NOMO-1 treated with DMSO at 0.1 percent for 48 hours (cell line): ENCODE measurements around the gene WDR64.

Source experiments
- DNase-seq: peaks from one replicate; lab custom pipeline; 2025; ENCODE audit not compliant: unreplicated experiment; lab: John Stamatoyannopoulos, UW

The WDR64 gene

DNA sequence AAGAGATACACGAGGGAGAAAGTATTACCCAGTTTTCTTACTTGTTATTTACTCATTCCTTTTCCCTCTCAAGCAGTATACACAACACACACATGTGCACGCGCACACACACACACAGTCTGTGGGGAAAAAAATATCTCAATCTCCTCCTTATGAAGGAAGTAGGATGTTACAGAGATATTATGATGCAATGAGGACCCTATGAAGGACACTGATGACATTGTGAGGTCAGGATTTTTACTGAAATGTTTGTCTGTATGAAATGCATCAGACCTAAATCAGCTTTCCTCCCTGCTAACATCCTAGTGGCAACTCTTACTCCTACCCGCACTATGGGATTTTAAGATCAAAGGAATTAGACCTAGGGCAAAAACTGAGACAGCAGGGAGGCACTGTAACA, at the start of gene WDR64:
Gene WDR64, plus strand, starts transcription at position 270 of the 400 bp plus-strand sequence. CDS start 204 bp downstream, outside the sequence.
- no peak for DNase-seq

DNA sequence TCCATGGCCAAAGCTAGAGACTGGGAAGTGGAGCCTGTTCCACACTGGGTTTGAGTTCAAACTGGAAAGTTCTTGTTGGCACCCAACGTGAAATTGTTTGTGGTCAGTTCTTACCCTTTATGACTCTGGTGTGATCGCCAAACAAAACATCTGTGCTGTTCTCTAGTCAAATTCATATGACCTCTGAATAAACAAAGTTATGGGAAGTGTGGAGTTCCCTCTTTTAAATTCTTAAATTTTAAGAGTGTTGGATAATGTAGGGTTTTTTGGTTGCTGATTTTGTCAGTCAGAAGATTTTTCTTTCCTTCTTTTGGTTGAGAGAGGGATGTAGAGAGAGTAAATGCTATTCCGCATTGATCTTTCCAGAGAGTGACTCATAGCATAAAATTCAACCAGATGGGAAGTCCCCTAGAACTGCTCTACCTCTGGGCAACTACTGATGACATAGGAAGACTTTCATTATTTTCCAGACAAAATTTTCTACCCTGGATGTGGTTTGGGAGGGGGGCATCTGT, 48.3 kb upstream of the WDR64 start:
- no peak for DNase-seq

- DNase-seq: no peak
These were observed 46.8 kb upstream of the WDR64 start for GRCh38 chr1:241605146-241605805.

DNA sequence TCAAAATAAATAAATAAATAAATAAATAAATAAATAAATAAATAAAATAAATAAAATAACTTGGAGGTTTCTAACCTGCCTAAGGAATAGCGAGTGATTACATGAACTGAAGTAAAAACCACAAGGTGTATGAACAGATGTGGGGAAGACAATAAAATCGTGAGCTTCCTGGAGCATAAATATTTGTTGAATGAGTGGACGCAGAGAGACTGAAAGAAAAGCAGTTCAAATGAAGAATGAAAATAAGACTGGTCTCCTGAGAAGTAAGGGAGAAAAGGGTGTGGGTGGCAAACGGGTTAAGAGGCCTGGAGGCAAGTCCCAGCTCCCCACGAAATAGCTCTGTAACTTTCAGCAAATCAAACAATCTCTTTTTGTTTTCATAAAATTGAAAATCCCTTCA, 45.5 kb upstream of the WDR64 start:
- no peak for DNase-seq

GRCh38 chr1:241607497-241607896, 44.6 kb upstream of the WDR64 start:
- no peak for DNase-seq

DNA sequence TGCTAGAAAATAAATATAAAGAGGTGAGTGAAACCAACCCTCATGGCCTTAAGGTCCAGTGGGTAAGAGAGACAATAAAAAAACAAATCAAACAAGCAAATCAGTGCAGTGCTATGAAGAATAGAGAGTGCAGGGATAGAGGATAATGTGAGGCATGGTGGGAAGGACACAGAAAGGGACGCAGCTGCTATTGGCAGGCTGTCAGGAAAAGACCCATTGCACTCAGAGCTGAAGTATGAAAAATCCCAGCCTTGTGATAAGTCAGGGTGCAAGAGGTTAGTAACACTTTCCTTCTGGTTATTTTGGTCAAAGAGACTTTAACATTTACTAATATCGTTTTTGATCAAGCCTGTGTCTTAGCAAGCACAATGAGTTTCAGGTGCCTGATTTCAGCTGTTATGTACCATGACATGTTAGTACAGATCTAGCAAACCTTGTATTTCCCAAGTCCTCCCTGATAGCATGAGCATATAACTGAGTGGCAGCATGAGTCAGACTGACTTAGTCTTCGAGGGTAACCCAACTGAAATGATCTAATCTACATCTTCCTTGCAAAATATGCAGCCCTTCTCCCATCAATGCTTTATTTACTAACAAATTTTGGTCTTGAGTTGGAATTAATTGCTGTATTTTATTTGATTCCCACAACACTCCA, 43.6 kb upstream of the WDR64 start:
- DNase-seq: no peak

- no peak for DNase-seq
These were observed 41.8 kb upstream of the WDR64 start for GRCh38 chr1:241610056-241610815.

GRCh38 chr1:241611063-241611462, 41.0 kb upstream of the WDR64 start:
- DNase-seq: peak; percentile 58

- DNase-seq: no peak
These were observed 40.3 kb upstream of the WDR64 start for GRCh38 chr1:241611736-241612135.

DNA sequence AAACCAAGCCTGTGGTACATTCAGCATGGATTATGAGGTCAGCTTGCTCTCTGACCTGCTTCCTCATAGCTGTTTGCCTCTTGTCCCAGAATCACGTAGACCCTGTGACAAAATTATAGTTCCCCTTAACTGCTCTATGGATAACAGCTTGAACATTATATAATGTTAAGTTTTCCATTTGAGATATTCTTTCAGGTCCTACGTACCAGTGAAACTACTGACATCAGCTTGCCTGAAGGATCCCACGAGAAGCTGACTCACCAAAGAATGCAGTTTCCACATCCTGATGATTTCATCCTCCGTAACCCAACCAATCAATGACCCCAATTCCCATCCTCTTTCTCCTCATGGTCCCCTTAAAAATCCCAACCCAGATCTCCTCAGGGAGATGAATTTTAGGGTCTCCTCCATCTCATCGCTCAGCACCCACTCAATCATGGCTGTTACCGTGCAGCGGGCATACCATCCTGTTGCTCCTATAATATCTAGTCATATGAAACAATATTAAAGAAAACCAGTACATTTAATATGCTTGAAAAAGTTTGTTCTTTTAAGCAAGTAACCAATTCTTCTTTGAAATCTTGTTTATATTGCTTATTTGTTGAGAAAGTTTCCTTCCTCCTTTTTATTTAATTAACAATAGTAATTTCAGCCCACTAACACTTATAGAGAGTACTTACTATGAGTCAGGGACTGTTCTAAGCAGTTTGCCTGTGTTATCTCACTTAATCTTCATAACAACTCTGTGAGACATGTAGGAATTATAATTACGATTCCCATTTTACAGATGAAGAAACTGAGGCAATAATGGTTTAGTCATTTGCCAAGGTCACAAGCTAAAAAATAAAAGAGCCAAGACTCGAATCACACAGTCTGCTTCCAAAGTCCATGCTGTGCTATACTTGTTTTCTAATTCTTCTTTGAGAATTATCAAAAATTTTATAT, 39.3 kb upstream of the WDR64 start:
- DNase-seq: no peak

- DNase-seq: no peak
These were observed 37.9 kb upstream of the WDR64 start for GRCh38 chr1:241614144-241614543.

- no peak for DNase-seq
These were observed 37.5 kb upstream of the WDR64 start for GRCh38 chr1:241614572-241614971.

DNA sequence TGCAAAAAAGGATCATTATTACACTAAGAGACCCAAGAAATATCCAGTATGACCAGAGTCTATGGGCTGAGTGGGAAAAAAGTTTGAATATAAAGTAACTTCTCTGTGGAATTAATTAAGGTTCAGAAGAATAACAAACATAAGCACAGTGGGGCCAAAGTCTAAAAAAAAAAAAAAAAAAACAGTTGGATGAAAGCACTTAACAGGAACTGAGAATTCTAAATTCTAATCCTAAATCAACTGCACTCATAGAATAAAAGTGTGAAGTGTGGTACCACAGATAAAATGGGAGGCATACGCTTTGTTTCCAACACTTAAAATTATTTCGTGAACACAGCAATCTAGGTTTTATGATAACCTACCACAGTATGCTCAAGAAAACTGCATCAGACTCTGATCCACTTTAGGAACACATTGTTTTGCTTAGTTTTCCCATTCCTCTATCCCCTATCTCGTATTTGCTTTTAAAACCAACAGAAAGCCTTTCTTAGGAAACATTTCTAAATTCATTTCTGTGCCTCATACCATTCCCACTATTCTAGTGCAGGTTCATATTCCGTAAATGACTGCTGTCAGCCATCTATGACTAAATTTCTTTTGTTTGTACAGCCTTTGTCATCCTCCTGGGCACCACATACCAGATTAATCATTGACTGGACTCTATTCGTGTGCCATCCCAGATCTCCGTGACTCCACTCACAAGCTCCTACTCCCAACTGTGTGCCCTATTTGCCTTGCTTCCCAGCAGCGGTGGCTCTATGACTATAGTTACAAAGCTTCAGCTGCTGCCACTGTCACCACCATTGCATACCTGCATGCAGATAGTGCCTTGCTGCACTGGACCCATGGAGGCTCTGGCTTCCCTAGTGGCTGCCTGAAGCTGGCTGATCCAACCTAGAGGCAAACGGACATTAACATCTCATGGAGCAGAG, 36.8 kb upstream of the WDR64 start:
- no peak for DNase-seq

GRCh38 chr1:241617426-241617825, 34.7 kb upstream of the WDR64 start:
- no peak for DNase-seq

- DNase-seq: no peak
These were observed 29.4 kb upstream of the WDR64 start for GRCh38 chr1:241622669-241623068.

DNA sequence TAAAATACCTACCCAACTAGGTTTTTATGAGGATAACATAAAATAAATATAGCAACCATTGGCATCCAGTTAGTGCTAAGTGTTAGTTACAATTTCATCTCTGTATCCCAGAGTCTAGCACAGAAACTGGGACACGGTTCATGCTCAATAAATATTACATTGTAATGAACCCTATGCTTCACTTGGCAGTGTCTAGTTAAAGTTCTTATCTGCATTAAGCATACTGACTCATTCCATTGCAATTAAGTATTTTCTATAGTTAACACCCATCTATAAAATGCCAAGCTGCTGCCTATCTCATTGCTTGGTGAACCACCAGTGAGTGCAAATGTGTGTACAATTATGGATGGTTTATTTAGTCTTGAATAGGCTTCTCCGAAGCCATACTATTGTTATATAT, 27.1 kb upstream of the WDR64 start:
- no peak for DNase-seq

GRCh38 chr1:241627453-241628259, 24.4 kb upstream of the WDR64 start:
- DNase-seq: peak; percentile 64

DNA sequence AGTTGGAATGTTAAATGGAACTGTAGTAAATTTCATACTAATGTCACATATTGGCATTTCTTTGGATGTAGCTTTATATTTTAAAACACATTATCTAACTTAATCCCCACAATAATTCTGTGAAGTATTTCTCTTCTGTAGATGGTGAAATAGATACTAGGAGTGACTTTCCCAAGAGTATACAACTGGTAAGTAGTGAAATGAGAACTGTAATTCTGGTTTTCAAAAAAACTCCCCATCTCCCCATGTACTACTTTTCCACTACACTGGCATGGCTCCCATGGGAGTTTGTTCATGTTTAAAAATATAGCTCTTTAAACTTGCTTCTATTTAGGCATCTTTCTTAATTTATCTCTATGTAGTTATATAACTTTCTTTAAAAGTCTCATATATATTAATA, 22.1 kb upstream of the WDR64 start:
- no peak for DNase-seq

DNA sequence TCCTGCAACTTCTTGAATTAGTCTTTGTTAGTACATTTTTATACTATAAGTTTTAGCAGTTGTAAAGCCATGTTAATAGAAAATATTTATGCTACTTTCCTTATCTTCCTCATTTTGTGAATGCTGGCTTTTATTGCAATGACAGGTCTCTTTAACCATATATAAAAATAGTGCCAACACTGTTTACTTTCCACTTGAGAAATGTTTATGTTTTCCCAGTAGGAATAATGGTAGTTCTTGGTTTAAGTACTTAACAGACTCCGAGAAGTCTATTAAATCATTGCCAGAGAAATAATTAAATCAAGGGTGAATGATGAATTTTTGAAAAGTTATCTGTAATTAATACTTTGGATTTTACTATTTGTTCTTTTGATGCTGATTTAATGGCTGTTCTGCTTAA, 21.6 kb upstream of the WDR64 start:
- DNase-seq: no peak
